HAP-1 (cell line): ENCODE data around the gene FHIT.
A peak's percentile ranks its signal among the peaks of the same experiment; 100 is the strongest.

Source experiments
- DNase-seq, 2 experiments: peaks; one replicate each; pipeline ENCODE4 v3.0.0-alpha.2; 2016 to 2020; ENCODE audit warnings: low spot score in 2 of 2
- H3K27me3 ChIP-seq: fragments of 250-450 bp; sonication (Bioruptor Pico); 2 replicates; pipeline ENCODE4 v1.5.1; 2020; ENCODE audit warnings: low read depth, mild to moderate bottlenecking, moderate library complexity
- H3K36me3 ChIP-seq: fragments of 250-450 bp; sonication (Bioruptor Pico); replicated peaks from 2 replicates; pipeline ENCODE4 v1.5.1; 2020; ENCODE audit warnings: mild to moderate bottlenecking
- H3K4me1 ChIP-seq: fragments of 250-450 bp; sonication (Bioruptor Pico); 2 replicates; pipeline ENCODE4 v1.5.1; 2020; ENCODE audit warnings: mild to moderate bottlenecking
- H3K4me3 ChIP-seq: fragments of 250-450 bp; sonication (Bioruptor Pico); 2 replicates; pipeline ENCODE4 v1.5.1; 2020; ENCODE audit warnings: mild to moderate bottlenecking, moderate library complexity
- H3K9me3 ChIP-seq: fragments of 250-450 bp; sonication (Bioruptor Pico); 2 replicates; pipeline ENCODE4 v1.5.1; 2020; ENCODE audit warnings: mild to moderate bottlenecking, moderate library complexity
- in situ Hi-C: fragments of 300-500 bp; cut with MboI; formaldehyde crosslinking; loops from 3 replicates; pipeline ENCODE4 v1.14.3; 2020; ENCODE audit warnings: low sequenced_read_pairs, inconsistent platforms, mixed read lengths

FHIT gene

GRCh38 chr3:60289341-60290121 is 961.7 kb downstream of the FHIT start:
- Histone ChIP-seq H3K4me1 (peaks cover 17% of the 10 kb centered on the region), H3K27me3 (no peaks in the 10 kb centered on the region), H3K36me3 (no peaks in the 10 kb centered on the region), H3K4me3 (no peak overlapping the region), H3K9me3 (no peaks in the 10 kb centered on the region)
- in situ Hi-C loops = no loop called here
- peak in 1 of 2 experiments; percentile 94 for DNase-seq

- H3K27me3 ChIP-seq = no peaks in the 10 kb centered on the region
- 0 out of 2 replicates have a peak, but pooled peaks cover 4% of the 10 kb centered on the region for H3K4me1 ChIP-seq
- in situ Hi-C loops = no loop called here
- no peaks in the 10 kb centered on the region for H3K36me3 ChIP-seq
- no peak for DNase-seq
- no peak overlapping the region for H3K4me3 ChIP-seq
- no peaks in the 10 kb centered on the region for H3K9me3 ChIP-seq
Observed at GRCh38 chr3:60282866-60283265, 968.4 kb downstream of the FHIT start.

- Histone ChIP-seq H3K9me3 (no peaks in the 10 kb centered on the region), H3K36me3 (no peaks in the 10 kb centered on the region), H3K4me1 (0 out of 2 replicates have a peak, but pooled peaks cover 4% of the 10 kb centered on the region), H3K4me3 (no peak overlapping the region), H3K27me3 (no peaks in the 10 kb centered on the region)
- no peak for DNase-seq
- in situ Hi-C loops = no loop called here
Observed at GRCh38 chr3:60281970-60282369, 969.3 kb downstream of the FHIT start.

- no peaks in the 10 kb centered on the region for H3K27me3 ChIP-seq
- in situ Hi-C loops = no loop called here
- H3K4me3 ChIP-seq = no peak overlapping the region
- no peaks in the 10 kb centered on the region for H3K36me3 ChIP-seq
- no peaks in the 10 kb centered on the region for H3K9me3 ChIP-seq
- H3K4me1 ChIP-seq = 0 out of 2 replicates have a peak, but pooled peaks cover 4% of the 10 kb centered on the region
- no peak for DNase-seq
Observed at GRCh38 chr3:60277361-60277800, 973.9 kb downstream of the FHIT start.

GRCh38 chr3:60276615-60277014 is 974.6 kb downstream of the FHIT start:
- in situ Hi-C loops = no loop called here
- no peak for DNase-seq
- H3K9me3 ChIP-seq = no peaks in the 10 kb centered on the region
- H3K4me3 ChIP-seq = no peak overlapping the region
- H3K36me3 ChIP-seq = no peaks in the 10 kb centered on the region
- H3K4me1 ChIP-seq = 0 out of 2 replicates have a peak, but pooled peaks cover 4% of the 10 kb centered on the region
- no peaks in the 10 kb centered on the region for H3K27me3 ChIP-seq

- in situ Hi-C loops = no loop called here
Observed at GRCh38 chr3:60274646-60275045, 976.6 kb downstream of the FHIT start.

GRCh38 chr3:60274098-60274497 is 977.2 kb downstream of the FHIT start:
- no peaks in the 10 kb centered on the region for H3K36me3 ChIP-seq
- H3K9me3 ChIP-seq = no peaks in the 10 kb centered on the region
- no peaks in the 10 kb centered on the region for H3K27me3 ChIP-seq
- in situ Hi-C loops = no loop called here
- no peak overlapping the region for H3K4me3 ChIP-seq
- no peak for DNase-seq
- H3K4me1 ChIP-seq = 0 out of 2 replicates have a peak, but pooled peaks cover 4% of the 10 kb centered on the region

More at GRCh38 chr3:60274646-60275045, 976.6 kb downstream of the FHIT start:
- DNase-seq = no peak
- no peaks in the 10 kb centered on the region for H3K9me3 ChIP-seq
- no peaks in the 10 kb centered on the region for H3K27me3 ChIP-seq
- no peak overlapping the region for H3K4me3 ChIP-seq
- H3K36me3 ChIP-seq = no peaks in the 10 kb centered on the region
- 0 out of 2 replicates have a peak, but pooled peaks cover 4% of the 10 kb centered on the region for H3K4me1 ChIP-seq

GRCh38 chr3:60269829-60270266 is 981.4 kb downstream of the FHIT start:
- DNase-seq = no peak
- no peaks in the 10 kb centered on the region for H3K27me3 ChIP-seq
- no peaks in the 10 kb centered on the region for H3K4me1 ChIP-seq
- H3K9me3 ChIP-seq = no peaks in the 10 kb centered on the region
- H3K4me3 ChIP-seq = no peak overlapping the region
- in situ Hi-C loops = no loop called here
- no peaks in the 10 kb centered on the region for H3K36me3 ChIP-seq

GRCh38 chr3:60269377-60269776 is 981.9 kb downstream of the FHIT start:
- H3K4me3 ChIP-seq = no peak overlapping the region
- no peak for DNase-seq
- H3K27me3 ChIP-seq = no peaks in the 10 kb centered on the region
- no peaks in the 10 kb centered on the region for H3K9me3 ChIP-seq
- no peaks in the 10 kb centered on the region for H3K36me3 ChIP-seq
- in situ Hi-C loops = no loop called here
- H3K4me1 ChIP-seq = no peaks in the 10 kb centered on the region

GRCh38 chr3:60268123-60268522 is 983.1 kb downstream of the FHIT start:
- Histone ChIP-seq H3K9me3 (no peaks in the 10 kb centered on the region), H3K4me3 (no peak overlapping the region), H3K36me3 (no peaks in the 10 kb centered on the region), H3K4me1 (no peaks in the 10 kb centered on the region), H3K27me3 (no peaks in the 10 kb centered on the region)
- in situ Hi-C loops = no loop called here
- no peak for DNase-seq

GRCh38 chr3:60266444-60266843 is 984.8 kb downstream of the FHIT start:
- in situ Hi-C loops = no loop called here
- no peak for DNase-seq
- Histone ChIP-seq H3K4me3 (no peak overlapping the region), H3K4me1 (no peaks in the 10 kb centered on the region), H3K27me3 (no peaks in the 10 kb centered on the region), H3K36me3 (no peaks in the 10 kb centered on the region), H3K9me3 (no peaks in the 10 kb centered on the region)

GRCh38 chr3:60263191-60263590 is 988.1 kb downstream of the FHIT start:
- H3K9me3 ChIP-seq = no peaks in the 10 kb centered on the region
- in situ Hi-C loops = no loop called here
- H3K4me3 ChIP-seq = no peak overlapping the region
- no peak for DNase-seq
- no peaks in the 10 kb centered on the region for H3K36me3 ChIP-seq
- H3K4me1 ChIP-seq = no peaks in the 10 kb centered on the region
- H3K27me3 ChIP-seq = no peaks in the 10 kb centered on the region

- Histone ChIP-seq H3K4me1 (no peaks in the 10 kb centered on the region), H3K4me3 (no peak overlapping the region), H3K9me3 (no peaks in the 10 kb centered on the region), H3K36me3 (no peaks in the 10 kb centered on the region), H3K27me3 (no peaks in the 10 kb centered on the region)
- in situ Hi-C loops = no loop called here
- DNase-seq = no peak
Observed at GRCh38 chr3:60262546-60262945, 988.7 kb downstream of the FHIT start.

- no peaks in the 10 kb centered on the region for H3K4me1 ChIP-seq
- no peak overlapping the region for H3K4me3 ChIP-seq
- H3K27me3 ChIP-seq = no peaks in the 10 kb centered on the region
- no peak for DNase-seq
- in situ Hi-C loops = no loop called here
- no peaks in the 10 kb centered on the region for H3K36me3 ChIP-seq
- H3K9me3 ChIP-seq = no peaks in the 10 kb centered on the region
Observed at GRCh38 chr3:60260546-60260945, 990.7 kb downstream of the FHIT start.
